C1 segment of cervical spinal cord (tissue), 14 donors: Measurements from ENCODE around the gene LRRC32.

Experiments
- DNase-seq, 14 donors: peaks; one replicate each; lab custom pipeline; 2025; lab: John Stamatoyannopoulos, UW

The LRRC32 gene, protein sequence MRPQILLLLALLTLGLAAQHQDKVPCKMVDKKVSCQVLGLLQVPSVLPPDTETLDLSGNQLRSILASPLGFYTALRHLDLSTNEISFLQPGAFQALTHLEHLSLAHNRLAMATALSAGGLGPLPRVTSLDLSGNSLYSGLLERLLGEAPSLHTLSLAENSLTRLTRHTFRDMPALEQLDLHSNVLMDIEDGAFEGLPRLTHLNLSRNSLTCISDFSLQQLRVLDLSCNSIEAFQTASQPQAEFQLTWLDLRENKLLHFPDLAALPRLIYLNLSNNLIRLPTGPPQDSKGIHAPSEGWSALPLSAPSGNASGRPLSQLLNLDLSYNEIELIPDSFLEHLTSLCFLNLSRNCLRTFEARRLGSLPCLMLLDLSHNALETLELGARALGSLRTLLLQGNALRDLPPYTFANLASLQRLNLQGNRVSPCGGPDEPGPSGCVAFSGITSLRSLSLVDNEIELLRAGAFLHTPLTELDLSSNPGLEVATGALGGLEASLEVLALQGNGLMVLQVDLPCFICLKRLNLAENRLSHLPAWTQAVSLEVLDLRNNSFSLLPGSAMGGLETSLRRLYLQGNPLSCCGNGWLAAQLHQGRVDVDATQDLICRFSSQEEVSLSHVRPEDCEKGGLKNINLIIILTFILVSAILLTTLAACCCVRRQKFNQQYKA

DNA sequence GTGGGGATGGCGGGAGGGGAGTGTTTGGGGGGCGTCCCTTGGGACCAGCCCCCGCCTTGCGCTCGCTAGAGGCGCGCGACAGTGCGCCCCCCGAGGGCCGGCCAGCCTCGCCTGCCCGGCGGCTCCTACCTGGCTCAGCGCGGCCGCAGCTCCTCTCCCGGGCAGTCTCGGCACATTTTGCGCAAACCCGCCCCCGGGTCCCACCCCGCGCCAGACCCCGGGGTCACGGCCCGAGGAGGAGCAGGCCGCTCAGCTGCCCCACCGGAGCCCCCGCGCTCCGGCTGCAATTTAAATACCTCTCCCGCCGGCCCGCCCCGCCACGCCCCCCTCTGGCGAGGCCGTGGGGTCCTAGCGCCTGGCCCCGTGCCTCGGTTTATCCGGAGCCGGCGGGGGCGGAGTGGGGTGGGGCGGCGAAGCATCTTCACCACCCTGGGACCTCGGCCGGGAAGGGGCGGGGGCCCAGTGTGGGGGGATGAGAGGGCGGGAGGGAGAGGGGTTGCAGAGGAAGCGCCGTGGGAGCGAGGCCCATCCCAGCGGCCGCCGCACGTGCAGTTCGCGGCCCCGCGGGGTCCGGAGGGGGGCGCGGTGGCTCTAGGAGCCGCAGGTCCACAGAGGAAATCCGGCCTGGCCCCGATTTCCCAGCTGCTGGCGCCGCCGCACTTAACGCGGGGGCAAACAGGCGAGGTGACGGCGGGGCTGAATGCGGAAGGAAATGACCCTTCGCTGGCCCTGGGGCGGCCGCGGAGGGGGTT is at the start of gene LRRC32:
LRRC32 (minus strand) TSS at position 263 of the 752 bp plus-strand sequence. CDS start 4,793 bp downstream, outside the sequence.
- no peak for DNase-seq

DNA sequence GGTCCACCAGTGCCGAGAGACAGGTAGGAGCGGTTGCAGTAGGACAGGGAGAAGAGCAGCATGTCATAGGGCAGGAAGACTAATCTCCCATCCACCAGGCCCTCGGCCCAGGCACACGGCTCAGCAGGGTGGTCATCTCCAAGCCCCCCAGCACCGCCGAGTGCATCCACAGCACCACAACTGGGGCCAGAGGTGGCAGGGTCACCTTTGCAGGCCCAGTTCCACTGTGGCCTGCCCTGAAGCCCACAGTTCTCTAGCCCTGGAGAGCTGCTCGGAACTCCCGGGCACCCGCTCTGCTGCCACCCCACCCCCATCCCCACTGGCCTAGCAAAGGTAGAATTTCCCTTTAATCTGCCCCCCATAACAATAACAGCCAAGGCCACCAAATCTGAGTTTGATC is 49.1 kb upstream of the LRRC32 start:
- DNase-seq = no peak

DNA sequence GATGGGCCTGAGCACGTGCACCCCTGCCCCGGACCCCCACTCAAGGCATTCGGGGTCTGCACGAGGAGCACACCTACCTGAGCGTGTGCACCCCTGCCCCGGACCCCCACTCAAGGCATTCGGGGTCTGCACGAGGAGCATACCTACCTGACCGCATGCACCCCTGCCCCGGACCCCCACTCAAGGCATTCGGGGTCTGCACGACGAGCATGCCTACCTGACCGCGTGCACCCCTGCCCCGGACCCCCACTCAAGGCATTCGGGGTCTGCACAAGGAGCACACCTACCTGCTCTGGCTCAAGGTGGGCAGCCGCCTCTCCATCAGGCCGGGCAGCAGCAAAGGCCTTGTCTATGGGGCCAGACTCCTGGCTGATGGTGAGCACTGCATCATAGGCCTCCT is 48.7 kb upstream of the LRRC32 start:
- DNase-seq = no peak

- no peak for DNase-seq
Observed at GRCh38 chr11:76717816-76718215, 47.3 kb upstream of the LRRC32 start.

DNA sequence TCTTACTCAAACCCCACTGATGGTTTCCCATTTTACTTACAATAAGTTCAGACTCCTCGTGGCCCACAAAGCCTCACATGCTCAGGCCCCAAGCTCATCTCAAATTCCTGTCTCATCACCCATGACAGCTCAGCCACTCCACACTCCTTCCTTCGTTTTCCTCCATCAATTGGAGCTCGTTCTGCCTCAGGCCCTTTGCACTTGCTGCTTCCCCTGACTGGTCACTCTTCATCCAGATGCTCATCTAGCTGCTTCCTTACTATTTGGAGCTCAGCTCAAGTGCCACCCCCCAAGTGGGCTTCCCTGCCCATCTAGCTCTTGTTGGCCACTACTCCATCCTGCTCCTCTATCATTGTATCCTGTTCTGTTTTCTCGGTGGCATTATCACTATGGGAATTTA is 46.8 kb upstream of the LRRC32 start:
- no peak for DNase-seq

- no peak for DNase-seq
Observed at GRCh38 chr11:76716268-76716667, 45.7 kb upstream of the LRRC32 start.

GRCh38 chr11:76714493-76714892 is 43.9 kb upstream of the LRRC32 start:
- no peak for DNase-seq

DNA sequence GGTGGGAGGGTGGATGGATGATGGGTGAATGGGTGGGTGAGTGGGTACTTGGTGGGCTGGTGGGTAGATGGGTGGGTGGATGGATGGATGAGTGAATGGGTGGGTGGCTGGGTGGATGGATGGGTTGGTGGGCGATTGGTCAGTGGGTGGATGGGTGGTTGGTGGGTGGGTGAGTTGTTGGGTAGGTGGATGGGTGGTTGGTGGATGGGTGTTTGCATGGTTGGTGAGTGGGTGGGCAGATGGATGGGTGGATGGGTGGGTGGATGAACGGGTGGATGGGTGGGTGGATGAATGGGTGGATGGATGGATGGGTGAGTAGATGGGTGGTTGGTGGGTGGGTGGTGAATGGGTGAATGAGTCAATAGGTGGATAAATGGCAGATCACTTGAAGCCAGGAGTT is 43.0 kb upstream of the LRRC32 start:
- no peak for DNase-seq

DNA sequence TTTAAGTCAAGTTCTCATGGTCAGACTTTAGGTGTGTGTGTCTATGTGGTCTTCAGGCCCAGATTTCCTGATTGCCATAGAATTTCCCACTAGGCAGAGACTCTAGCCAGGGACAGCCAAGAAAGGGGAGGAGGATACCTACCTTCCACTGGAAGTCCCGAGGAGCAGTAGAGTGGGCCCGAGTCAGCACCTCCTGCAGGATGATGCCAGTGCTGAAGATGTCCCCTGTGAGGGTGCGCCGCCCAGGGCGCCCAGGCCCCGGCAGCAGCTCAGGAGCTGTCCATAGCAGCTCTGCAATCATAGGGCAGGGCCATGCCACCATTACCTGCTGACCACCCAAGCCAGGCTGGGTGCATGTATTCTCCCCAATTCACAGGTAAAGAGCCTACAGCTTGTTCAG is 41.6 kb upstream of the LRRC32 start:
- DNase-seq = no peak

- DNase-seq = no peak
Observed at GRCh38 chr11:76709756-76710155, 39.2 kb upstream of the LRRC32 start.

DNA sequence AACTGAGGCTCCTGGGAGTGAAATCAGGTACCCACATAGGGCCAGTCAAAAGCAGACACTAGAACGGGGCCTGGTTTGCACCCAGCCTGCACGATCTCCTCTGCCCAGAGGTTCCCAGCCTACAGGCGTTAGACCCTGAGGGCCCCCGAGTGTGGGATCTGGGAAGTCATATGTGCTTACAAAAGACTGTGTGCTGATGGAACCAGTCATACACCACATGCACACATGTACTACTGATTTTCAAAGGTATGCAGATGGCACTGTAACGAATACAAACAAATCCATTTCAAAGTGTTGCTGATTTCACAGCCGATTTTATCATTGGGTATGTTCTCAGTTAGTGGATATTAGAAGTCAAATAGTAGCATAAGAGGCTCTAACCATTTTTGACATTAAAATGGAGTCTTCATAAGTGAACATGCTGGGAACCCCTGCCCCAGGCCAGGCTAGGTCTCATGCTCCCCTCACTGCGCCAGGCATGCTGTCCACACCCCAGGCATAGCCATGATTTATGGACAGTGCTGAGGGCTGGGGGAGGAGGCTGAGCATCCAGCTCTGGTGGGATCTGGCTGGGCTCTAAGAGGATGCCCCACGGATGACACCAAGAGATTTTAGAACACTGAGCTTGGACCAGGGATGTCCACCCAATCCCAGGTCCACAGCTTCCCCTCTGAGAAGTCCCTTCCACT is 38.6 kb upstream of the LRRC32 start:
- no peak for DNase-seq

- no peak for DNase-seq
Observed at GRCh38 chr11:76707293-76707825, 36.8 kb upstream of the LRRC32 start.

DNA sequence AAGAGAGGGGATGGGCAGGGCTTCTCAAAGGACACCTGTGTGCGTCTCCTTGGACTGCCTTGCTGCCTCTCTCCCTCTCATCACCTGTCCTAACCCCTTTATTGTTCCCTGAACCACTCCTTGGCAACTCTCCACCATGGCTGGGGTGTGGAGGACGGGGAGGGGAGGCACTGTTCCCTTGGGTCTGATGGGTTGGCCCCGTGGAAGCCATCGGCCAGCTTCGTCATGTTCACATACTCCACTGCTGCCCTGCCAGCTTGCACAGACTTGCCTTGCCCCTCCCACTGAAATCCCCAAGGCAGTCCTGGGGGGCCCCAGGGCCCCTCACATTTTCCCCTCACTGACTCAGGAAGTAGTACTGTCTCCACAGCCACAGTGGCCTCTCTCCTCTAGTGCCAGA is 36.1 kb upstream of the LRRC32 start:
- no peak for DNase-seq

DNA sequence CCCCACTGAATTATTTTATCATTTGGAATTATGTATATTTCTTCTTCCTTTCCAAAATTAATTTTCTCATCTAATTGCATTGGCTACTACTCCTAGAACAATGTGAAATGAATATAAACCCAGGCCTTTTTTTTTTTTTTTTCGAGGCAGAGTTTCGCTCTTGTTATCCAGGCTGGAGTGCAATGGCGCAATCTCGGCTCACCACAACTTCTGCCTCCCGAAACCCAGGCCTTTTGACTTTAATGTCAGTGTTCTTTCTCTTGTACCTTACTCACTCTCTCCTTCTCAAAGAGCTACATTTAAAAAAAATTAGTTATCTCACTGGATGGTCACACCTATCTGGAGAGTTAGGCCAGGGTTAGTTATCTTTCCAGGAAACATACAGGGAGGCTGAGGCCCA is 35.3 kb upstream of the LRRC32 start:
- no peak for DNase-seq

DNA sequence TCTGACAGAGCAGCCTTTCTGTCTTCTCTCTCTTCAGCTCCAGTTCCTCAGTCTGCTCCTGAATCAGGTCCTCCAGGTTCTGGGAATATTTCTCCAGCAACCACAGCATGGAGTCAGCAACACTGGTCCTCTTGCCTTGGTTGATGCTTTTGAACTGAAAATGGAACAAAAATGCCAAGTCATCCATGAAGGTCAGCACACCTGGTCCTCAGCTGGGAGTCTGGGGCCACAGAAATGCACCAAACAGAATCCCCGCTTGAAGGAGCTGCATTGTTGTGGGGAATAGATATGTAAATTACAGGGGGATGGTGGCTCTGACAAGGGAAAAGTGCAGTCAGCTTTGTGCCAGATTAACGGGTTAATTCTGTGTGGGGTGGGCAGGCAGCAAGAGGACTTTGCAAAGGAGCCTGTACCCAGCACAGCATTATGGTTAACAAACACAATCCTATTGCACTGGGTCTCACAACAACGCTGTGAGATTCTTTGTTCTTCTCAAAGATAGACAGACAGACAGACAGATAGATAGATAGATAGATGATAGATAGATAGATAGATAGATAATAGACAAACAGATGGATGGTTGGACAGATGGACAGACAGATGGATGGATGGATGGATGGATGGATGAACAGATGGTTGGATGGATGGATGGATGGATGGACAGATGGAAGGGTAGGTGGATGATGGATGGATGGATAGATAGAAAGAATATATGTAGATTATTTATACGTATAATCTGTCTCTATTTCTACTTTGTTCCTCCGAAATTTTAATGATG is 33.8 kb upstream of the LRRC32 start:
- DNase-seq = no peak

DNA sequence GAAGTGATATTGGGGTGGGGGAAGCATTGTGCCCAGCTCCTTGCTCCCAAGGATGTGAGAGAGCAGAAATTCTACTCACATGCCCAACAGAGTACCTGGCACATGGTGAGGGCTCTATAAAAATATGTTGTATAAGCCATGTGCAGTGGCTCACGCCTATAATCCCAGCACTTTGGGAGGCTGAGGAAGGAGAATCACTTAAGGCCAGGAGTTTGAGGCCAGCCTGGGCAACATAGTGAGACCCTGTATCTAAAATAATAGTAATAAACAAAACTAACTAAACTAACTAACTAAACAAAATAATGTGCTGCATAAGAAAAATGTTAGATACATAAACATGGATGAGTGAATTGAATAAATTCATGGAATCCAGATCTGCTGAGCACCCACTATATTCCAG is 33.2 kb upstream of the LRRC32 start:
- no peak for DNase-seq

DNA sequence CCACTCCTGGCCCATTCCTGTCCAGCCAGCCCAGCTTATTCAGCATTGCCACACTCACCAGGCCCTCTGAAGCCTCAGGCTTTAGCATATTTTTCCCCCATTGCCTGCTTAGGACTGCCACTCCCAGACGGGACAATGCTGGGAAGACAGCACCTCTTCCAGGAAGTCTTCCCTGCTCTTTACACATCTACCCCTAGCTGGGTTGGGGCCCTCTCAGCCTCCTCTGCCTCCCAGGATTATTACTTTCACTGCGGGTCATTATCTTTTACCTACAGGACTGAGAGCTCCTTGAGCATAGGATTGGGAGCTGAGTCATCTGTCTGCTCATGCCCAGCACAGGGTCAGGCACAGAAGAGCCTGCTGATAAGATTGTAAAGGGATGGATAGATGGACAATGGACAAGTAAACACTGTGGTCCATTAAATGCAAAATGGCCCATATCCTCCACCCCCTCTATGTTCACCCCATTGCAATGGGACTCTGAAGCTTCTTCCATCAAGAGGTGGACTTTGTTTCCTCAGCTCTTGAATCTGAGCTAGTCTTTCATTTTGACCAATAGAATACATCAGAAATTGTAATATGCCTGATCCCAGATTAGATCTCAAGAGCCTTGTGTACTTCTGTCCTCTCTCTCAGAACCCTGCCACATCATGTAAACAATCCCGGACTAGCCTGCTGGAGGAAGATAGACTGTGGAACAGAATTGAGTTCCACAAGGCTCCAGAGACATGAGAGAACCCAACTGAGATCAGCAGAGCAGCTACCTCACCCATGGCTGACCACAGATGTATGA is 32.0 kb upstream of the LRRC32 start:
- no peak for DNase-seq

GRCh38 chr11:76701294-76702040 is 30.9 kb upstream of the LRRC32 start:
- no peak for DNase-seq
